Activated naive CD8-positive, alpha-beta T cell (primary cell): ENCODE results near the gene MTHFD1L.

Source experiments
- H3K27ac Mint-ChIP-seq: one replicate; pipeline ENCODE4 v1.8.0; 2021; ENCODE audit warnings: mixed read lengths
- H3K27me3 Mint-ChIP-seq: one replicate; pipeline ENCODE4 v1.8.0; 2021; ENCODE audit warnings: mixed read lengths
- H3K36me3 Mint-ChIP-seq: one replicate; pipeline ENCODE4 v1.8.0; 2021; ENCODE audit warnings: mixed read lengths
- H3K4me1 Mint-ChIP-seq: one replicate; pipeline ENCODE4 v1.8.0; 2021; ENCODE audit warnings: low read depth, mixed read lengths
- H3K4me3 Mint-ChIP-seq: one replicate; pipeline ENCODE4 v1.8.0; 2021; ENCODE audit warnings: mild to moderate bottlenecking, mixed read lengths
- H3K9me3 Mint-ChIP-seq: one replicate; pipeline ENCODE4 v1.8.0; 2021; ENCODE audit warnings: low read depth, mixed read lengths

Gene MTHFD1L

DNA sequence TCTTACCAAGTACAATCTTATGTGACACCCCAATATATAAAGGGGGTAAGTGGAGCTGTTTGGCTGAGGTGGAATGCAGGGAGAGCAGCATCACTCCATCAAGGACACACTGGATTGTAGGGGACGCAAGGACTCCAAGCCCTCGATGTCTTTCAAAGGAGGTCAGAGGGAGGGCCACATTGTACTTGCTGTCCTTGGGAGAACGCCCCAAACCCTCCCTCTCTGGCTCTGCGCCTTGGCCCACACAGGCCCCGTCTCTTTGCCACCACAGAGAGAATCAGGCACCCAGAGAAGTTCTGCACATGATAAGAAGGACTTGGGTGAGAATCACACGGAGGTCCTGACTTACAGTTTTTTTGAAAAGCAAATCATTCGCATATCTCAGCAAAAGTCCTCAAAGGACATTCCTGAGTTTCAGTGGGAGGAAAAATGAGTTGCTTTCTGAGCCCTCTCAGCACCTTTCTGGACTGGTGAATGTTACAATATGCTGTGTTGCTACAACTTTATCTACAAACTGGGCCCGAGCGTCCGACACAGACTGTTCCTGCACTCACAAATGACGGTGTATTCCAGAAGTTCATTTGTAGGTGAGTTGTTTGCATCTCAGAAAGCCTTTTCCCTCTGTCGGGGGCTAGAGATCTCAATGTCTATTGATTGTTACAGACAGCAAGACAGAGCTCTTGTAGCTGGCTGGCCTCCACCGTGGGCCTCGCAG, 281.8 kb downstream of the MTHFD1L start:
- H3K4me1 Mint-ChIP-seq, result no peaks in the 10 kb centered on the region
- peaks cover 3% of the 10 kb centered on the region for H3K27me3 Mint-ChIP-seq
- peaks cover 2% of the 10 kb centered on the region for H3K36me3 Mint-ChIP-seq
- no peak overlapping the region for H3K27ac Mint-ChIP-seq
- no peak overlapping the region for H3K4me3 Mint-ChIP-seq
- no peaks in the 10 kb centered on the region for H3K9me3 Mint-ChIP-seq

DNA sequence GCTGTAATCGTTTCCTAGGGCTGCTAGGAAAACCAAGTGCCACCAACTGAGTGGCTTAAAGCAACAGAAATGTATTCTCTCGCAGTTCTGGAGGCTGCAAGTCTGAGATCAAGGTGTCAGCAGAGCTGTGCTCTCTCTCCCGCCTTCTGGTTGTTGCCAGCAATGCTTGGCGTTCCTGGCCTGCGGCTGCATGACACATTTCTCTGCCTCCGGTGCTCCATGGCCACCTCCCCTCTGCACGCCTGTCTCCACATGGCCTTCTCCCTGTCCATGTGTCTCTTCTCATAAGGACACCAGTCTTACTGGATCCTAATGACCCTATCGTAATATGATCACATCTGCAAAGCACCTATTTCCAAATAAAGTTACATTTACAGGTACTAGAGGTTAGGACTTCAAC, 282.6 kb downstream of the MTHFD1L start:
- Mint-ChIP-seq H3K27ac (no peak overlapping the region), H3K4me1 (no peaks in the 10 kb centered on the region), H3K36me3 (peaks cover 2% of the 10 kb centered on the region), H3K4me3 (no peak overlapping the region), H3K27me3 (peaks cover 3% of the 10 kb centered on the region), H3K9me3 (no peaks in the 10 kb centered on the region)

DNA sequence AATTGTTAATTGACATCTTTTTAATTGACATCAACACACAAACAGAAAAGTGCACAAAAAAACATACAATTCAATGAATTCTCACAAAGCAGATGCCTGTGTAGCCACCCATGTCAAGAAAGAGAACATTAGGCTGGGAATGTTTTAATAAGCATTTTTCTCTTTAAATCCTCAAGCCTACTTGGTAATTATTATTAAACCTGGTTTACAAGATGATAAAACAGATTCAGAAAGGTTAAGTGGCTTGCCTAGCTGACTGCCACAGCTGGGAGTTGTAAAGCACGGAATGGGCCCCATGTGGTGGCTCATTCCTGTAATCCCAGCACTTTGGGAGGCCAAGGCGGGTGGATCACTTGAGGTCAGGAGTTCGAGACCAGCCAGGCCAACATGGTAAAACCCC, 284.3 kb downstream of the MTHFD1L start:
- Mint-ChIP-seq H3K9me3 (no peaks in the 10 kb centered on the region), H3K27me3 (peaks cover 5% of the 10 kb centered on the region), H3K36me3 (peaks cover 2% of the 10 kb centered on the region), H3K4me1 (no peaks in the 10 kb centered on the region), H3K27ac (no peak overlapping the region), H3K4me3 (no peak overlapping the region)
